ENCODE measurements around the gene SORBS2.

The SORBS2 gene

GRCh38 chr4:185542626-185543315 is 269.2 kb downstream of the SORBS2 start:
- no peak for DNase-seq

GRCh38 chr4:185541251-185541727 is 270.7 kb downstream of the SORBS2 start:
- DNase-seq = no peak

DNA sequence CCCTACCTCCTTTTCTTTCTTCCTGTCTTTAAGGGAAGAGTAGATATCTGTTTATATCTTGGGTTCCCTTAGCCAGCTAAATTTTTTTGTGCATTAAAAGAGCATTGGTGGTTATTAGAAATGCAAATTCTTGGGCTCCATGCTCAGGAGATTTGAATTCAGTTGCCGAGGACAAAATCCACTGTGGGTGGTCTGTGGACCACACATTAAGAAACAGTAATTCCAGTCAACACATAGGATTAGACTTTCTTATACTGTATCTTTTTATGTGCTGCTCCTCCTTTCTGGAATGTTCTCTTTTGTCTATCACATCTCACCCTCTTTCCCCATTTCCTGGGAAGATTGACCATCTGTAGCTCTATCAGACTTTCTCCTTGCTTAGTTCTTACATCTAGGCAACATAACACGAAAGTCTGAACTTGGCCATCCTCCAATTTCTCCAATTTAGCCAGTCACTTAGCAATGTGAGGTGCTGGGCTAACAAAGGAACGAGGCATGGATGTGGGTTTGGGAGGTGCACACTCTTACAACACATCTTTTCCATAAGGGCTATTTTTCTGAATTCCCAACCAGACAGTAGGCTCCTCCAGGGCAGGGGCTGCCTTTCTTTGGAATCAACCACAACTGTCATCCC is 271.4 kb downstream of the SORBS2 start:
- no peak for DNase-seq

- DNase-seq = no peak
These were observed 272.0 kb downstream of the SORBS2 start for GRCh38 chr4:185540040-185540439.

DNA sequence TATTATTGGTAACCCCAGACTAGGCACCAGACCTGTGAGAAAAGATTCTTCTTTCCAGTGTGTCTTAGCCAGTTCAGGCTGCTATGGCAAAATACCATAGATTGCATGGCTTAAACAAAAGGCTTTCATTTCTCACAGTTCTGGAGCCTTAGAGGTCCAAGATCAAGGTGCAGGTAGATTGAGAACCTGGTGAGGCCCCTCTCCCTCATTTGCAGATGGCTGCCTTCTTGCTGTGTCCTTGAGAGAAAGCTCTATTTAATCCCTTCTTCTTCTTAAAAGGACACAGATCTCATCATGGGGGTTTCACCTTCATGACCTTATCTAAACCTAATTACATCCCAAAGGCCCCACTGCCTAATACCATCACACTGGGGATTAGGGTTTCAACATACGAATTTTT is 273.2 kb downstream of the SORBS2 start:
- DNase-seq = no peak

DNA sequence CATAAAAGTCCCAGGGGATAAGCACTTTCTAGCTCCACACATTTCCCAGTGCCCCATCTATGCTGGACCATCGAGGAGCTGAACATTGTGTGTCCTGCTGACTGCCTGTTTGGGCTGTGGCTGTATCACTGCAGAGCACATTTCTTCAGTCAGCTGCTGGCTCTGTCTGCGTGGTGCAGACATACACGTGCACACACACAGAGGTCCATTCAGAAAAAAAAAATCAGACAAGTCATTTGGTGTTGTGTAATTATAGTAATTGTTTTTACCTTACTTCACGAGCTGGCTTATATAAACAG is 275.6 kb downstream of the SORBS2 start:
- no peak for DNase-seq

DNA sequence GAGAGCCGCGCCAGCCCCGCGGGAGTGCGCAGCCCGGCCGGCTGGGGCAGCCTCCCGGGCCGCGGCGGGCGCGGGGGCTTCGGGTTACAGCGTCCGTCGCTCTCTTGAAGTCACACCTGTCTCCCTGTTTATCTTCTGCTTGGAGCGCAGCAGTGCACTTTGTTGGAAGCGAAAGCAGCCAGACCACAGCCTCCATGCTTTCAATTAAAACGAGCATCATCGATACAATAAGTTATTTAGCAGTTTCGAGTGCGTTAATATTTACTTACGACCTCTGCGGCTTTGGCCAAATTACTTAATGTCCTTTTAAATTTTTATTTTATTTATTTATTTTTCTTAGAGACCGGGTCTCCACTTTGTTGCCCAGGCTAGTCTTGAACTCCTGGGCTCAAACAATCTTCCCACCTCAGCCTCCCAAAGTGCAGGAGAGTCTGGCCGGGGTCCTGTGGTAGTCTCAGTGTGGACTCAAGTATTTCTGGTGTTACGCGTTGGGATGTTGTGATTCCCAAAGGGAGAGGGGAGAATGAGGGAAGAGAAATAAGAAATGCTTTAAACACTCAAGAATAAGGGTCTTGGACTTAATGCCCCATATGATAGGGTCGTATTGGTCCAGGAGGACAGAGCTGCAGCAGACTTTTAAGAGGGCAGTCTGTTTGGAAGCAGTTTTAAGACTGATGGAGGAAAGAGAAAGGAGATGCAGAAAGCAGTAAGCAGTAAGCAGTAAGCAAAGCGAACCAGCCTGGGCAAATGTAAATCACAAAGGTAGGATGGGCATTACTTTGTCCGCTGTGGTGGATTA is 276.2 kb downstream of the SORBS2 start:
- no peak for DNase-seq

All from CD4-positive, alpha-beta T cell treated with Interleukin-1 beta for 1 hour (primary cell).